Measurements from ENCODE around the gene ARHGDIB. TPM values are rescaled to one million over a fixed set of nuclear protein-coding genes. Genes with fewer than 3 reads are reported as not detected.

Gene ARHGDIB
- total and polyA plus RNA-seq, 2 of the 4 experiments (the other 2 are of a cell fraction) = 24.9 to 30.7 TPM

- Histone ChIP-seq H3K23ac (ENCODE audit: low read depth, low read length) (no peak overlapping the region), H4K91ac (ENCODE audit: insufficient read depth, low read depth, low read length) (no peak overlapping the region), H2AK5ac (ENCODE audit: low read depth, low read length) (no peak overlapping the region; the same call in 1 of the 2 replicates), H2BK5ac (ENCODE audit: low read depth, low read length, poor library complexity, severe bottlenecking) (no peak overlapping the region), H3K9ac (ENCODE audit: low read depth, low read length) (no peak overlapping the region), H3K4me1 (ENCODE audit: control insufficient read depth, insufficient read depth, low read length) (peaks cover 3% of the 10 kb centered on the region; the same call in 1 of the 2 replicates), H2BK15ac (ENCODE audit: low read depth, low read length) (no peak overlapping the region), H3K56ac (ENCODE audit: extremely low read depth, insufficient read depth, low read length) (no peak overlapping the region), H2BK120ac (ENCODE audit: low read depth, low read length) (no peak overlapping the region), H3K4me3 (ENCODE audit: insufficient read depth, low read depth, low read length) (no peak overlapping the region), H3K27me3 (ENCODE audit: control insufficient read depth, insufficient read depth, low read length) (no peaks in the 10 kb centered on the region), H4K20me1 (ENCODE audit: insufficient read depth, low read length) (no peaks in the 10 kb centered on the region), H3K14ac (replicated peaks; ENCODE audit: low read depth, low read length) (no peak overlapping the region; the same call in 1 of the 2 replicates), H3K27ac (ENCODE audit: insufficient read depth, low read length) (no peak overlapping the region), H3K4me2 (ENCODE audit: low read depth, low read length) (no peak overlapping the region), H4K8ac (ENCODE audit: low read depth in 2 of 2, low read length in 2 of 2) (no peak overlapping the region), H3K18ac (ENCODE audit: low read depth, low read length) (no peak overlapping the region), H3K36me3 (ENCODE audit: control insufficient read depth, insufficient read depth, low read length) (no peaks in the 10 kb centered on the region), H2BK20ac (ENCODE audit: low read depth, low read length) (no peak overlapping the region), H3K9me3 (ENCODE audit: control insufficient read depth, insufficient read depth, low read length) (no peaks in the 10 kb centered on the region), H4K5ac (ENCODE audit: low read depth, low read length) (no peak overlapping the region), H2AFZ (replicated peaks; ENCODE audit: low read length, poor library complexity) (no peak overlapping the region), H2AK9ac (replicated peaks; ENCODE audit: low read depth, low read length, poor library complexity) (no peak overlapping the region), H3K9me1 (ENCODE audit: insufficient read depth, low read length) (peaks cover 3% of the 10 kb centered on the region; the same call in 1 of the 2 replicates), H3K79me1 (ENCODE audit: low read depth in 1 of 2, low read length in 2 of 2) (no peaks in the 10 kb centered on the region), H3K4ac (ENCODE audit: low read depth, low read length) (no peak overlapping the region)
- ChIA-PET POLR2A (ENCODE audit: unreplicated experiment) (no interaction called here), CTCF (no interaction called here)
- TF ChIP-seq FOS (IDR thresholded peaks at IDR 0.05; ENCODE audit: low read depth, low read length) (no peak), RFX5 (IDR thresholded peaks at IDR 0.05; ENCODE audit: low read depth, low read length) (no peak)
- DNase-seq (no peak), ATAC-seq (ENCODE audit: low read depth) (no peak)
- in situ Hi-C loops (cut with MboI; ENCODE audit: low sequenced_read_pairs) = no loop called here
- WGBS, 2 experiments (ENCODE audit: extremely low coverage in 2 of 2, insufficient read length in 1 of 2) = no CpG with 5 or more reads among the region's 3 CpGs
- dilution Hi-C loops (cut with HindIII; ENCODE audit: low sequenced_read_pairs, unreplicated experiment) = no loop called here
- intact Hi-C loops (cut with micrococcal nuclease) = no loop called here
- BruUV-seq (replicated peaks) = no TSS peak
Measured at GRCh38 chr12:14959463-14959862, 1.9 kb downstream of the ARHGDIB start.
